Measurements from ENCODE around the gene DLG2.

The DLG2 gene

DNA sequence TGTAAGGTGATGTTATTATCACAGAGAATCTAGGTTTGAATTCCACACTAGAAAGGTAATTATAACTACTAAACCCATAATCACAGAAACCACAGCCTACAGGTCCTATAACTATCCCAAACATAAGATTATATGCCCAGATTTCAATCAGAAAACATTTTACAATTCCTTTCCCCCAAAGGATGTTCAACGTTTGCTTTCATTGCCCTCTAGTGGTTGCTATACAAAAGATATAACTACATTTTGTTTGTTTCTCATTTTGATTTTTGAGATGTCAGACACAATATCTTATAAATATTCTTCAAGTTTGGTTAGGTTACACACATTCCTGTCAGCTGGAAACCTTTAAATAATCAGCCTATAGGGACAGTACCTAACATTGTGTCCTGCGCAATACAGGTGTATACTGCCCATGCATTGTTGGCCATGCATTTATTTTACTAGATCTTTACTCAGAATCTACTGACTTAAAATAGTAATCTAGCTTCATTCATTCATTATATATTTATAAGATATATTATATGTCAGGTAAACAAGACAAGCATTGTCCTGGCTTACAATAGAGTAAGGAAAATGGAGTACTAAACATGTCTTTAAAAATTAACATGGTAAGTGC is 1810.5 kb downstream of the DLG2 start:
- TF ChIP-seq, protein P1, sequence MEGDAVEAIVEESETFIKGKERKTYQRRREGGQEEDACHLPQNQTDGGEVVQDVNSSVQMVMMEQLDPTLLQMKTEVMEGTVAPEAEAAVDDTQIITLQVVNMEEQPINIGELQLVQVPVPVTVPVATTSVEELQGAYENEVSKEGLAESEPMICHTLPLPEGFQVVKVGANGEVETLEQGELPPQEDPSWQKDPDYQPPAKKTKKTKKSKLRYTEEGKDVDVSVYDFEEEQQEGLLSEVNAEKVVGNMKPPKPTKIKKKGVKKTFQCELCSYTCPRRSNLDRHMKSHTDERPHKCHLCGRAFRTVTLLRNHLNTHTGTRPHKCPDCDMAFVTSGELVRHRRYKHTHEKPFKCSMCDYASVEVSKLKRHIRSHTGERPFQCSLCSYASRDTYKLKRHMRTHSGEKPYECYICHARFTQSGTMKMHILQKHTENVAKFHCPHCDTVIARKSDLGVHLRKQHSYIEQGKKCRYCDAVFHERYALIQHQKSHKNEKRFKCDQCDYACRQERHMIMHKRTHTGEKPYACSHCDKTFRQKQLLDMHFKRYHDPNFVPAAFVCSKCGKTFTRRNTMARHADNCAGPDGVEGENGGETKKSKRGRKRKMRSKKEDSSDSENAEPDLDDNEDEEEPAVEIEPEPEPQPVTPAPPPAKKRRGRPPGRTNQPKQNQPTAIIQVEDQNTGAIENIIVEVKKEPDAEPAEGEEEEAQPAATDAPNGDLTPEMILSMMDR (IDR thresholded peaks at IDR 0.05; ENCODE audit: control insufficient read depth, extremely low read depth, insufficient read depth): peak; percentile 62
- no peak for DNase-seq (ENCODE audit: low read depth)
- no peak overlapping the region for H3K4me3 ChIP-seq (ENCODE audit: low read depth, low read length)

DNA sequence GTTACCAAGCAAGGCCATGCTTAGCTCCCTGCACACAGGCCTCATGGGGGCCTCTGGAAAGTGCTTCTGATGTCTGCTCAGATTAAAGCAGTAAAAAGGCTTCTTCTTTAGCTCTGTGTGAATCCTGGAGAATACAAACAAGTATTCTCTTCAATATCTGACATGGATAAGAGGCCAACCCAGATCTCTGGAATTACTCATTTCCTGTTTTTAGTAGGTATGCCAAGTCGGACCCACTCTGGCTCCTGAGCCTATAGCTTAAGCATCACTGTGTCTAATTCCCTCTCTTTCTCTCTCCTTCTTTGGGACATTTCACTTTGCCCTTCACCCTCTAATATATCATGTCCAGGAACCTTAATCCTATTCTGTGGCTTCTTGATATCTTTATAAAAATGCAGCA is 1811.4 kb downstream of the DLG2 start:
- TF ChIP-seq, protein P1 (IDR thresholded peaks at IDR 0.05; ENCODE audit: control insufficient read depth, extremely low read depth, insufficient read depth): no peak
- no peak for DNase-seq (ENCODE audit: low read depth)

DNA sequence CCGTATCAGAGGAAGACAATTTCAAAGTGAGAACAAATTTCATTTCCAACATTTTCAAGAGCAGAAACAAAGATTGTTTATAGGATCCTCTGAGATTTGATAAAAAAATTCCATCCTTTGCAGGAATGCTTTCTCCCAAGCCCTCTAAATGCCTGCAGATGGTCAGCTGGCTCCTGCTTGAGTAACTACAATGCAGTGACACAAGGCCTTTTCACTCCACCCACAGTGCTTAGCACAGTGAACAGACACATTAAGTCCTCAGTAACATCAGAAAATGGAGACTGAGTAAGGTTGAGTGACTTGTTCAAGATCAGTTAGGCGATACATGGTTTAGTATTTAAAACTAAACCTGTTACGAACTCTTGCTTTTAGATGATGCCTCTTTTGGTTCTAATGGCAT is 1813.8 kb downstream of the DLG2 start:
- H3K4me3 ChIP-seq (ENCODE audit: low read depth, low read length): no peak overlapping the region
- TF ChIP-seq, protein P1 (IDR thresholded peaks at IDR 0.05; ENCODE audit: control insufficient read depth, extremely low read depth, insufficient read depth): no peak
- DNase-seq (ENCODE audit: low read depth): no peak

More for the DNA sequence above, 1811.4 kb downstream of the DLG2 start:
- no peak overlapping the region for H3K4me3 ChIP-seq (ENCODE audit: low read depth, low read length)

DNA sequence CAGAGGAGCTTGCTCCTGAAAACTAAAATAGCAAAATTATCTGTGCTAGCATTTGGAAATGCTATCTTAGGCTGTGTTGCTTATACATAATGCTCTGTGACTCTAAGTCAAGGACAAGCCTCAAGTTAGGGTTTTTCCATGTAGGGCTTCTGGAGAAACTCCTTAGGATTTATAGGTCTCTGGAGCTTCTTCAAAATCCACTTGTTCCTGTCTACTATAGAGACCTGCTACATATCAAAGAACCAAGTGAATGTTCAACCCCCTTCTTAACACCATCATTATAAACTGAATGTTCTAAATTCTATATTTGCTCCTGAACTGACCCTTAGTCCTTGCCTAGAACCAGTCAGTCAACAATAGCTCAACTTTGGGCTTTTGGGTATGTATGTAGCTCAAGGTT is 1817.9 kb downstream of the DLG2 start:
- no peak for DNase-seq (ENCODE audit: low read depth)
- TF ChIP-seq, protein P1 (IDR thresholded peaks at IDR 0.05; ENCODE audit: control insufficient read depth, extremely low read depth, insufficient read depth): no peak
- no peak overlapping the region for H3K4me3 ChIP-seq (ENCODE audit: low read depth, low read length)

DNA sequence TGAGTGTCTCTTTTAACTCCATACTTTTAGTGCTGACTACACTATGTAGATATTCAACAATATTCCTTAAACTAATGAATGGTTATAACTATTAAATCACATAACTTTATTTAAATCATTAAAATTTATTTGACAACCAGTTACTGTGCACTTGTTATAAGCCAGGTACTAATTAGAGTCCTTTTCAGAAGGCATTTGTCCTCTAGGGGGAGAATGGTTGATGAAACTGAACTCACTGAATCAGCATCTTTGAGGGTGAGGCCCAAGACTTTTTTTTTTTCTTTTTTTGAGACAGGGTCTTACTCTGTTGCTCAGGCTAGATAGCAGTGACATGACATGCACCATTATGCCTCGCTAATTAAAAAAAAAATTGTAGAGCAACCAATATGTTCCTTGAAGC is 1825.3 kb downstream of the DLG2 start:
- no peak for DNase-seq (ENCODE audit: low read depth)

DNA sequence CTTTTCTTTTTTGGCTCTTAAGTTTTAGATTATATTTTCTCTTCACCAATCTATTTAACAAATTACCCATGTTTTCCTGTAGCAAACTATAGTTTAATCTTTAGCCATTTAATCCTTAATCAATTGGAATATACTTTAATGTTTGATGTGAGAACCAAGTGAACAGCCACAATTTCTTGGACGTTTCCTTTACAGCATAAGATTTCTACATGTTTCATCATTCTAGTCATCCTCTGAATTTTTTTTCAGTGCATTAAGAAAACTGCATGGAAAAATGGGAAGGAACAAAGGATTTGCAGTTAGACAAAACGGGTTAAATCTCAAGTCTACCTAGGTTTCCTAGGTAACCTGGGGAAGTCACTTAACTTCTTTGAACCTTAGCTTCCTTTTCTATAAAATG is 1833.8 kb downstream of the DLG2 start:
- no peak overlapping the region for H3K4me3 ChIP-seq (ENCODE audit: low read depth, low read length)
- DNase-seq (ENCODE audit: low read depth): no peak
- TF ChIP-seq, protein P1 (IDR thresholded peaks at IDR 0.05; ENCODE audit: control insufficient read depth, extremely low read depth, insufficient read depth): no peak

More for the DNA sequence above, 1825.3 kb downstream of the DLG2 start:
- TF ChIP-seq, protein P1 (IDR thresholded peaks at IDR 0.05; ENCODE audit: control insufficient read depth, extremely low read depth, insufficient read depth): no peak
- no peak overlapping the region for H3K4me3 ChIP-seq (ENCODE audit: low read depth, low read length)

DNA sequence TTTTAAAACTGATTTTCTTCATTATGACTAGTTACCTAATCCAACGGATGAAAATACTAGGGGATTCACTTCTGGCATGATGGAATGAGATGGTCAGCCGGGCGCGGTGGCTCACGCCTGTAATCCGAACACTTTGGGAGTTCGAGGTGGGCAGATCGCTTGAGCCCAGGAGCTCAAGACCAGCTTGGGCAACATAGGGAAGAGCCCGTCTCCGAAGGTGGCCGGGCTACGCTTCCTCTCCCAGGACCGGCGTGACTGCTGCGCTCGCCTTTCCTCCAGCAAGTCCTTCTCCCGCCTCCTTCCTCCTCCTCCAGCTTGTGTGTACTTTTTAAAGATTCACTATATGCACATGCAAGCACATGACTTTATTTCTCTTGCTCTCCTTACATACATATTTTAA is 1835.6 kb downstream of the DLG2 start:
- no peak overlapping the region for H3K4me3 ChIP-seq (ENCODE audit: low read depth, low read length)
- TF ChIP-seq, protein P1 (IDR thresholded peaks at IDR 0.05; ENCODE audit: control insufficient read depth, extremely low read depth, insufficient read depth): no peak
- DNase-seq (ENCODE audit: low read depth): no peak
